Thoracic aorta endothelial cell (primary cell): ENCODE data around the gene EARS2. TPM values are rescaled to one million over a fixed set of nuclear protein-coding genes. Genes with fewer than 3 reads are reported as not detected.

Experiments
- total RNA-seq: library from RNA; depleted of rRNA; stranded (reverse); fragments of >200 nt; gene quantifications from 2 replicates; pipeline ENCODE4 v1.2.3, GENCODE V29; 2012

Gene EARS2
- 19.1 and 19.5 TPM in 2 replicates for total RNA-seq

GRCh38 chr16:23556881-23557778 lies at the start of gene EARS2, which contains the start of gene UBFD1:
TSS of gene EARS2 (minus strand) at chr16:23557350. CDS start at chr16:23557343, 7 bp downstream.
TSS of gene UBFD1 (plus strand) at chr16:23557727. CDS start at chr16:23557743, 16 bp downstream.

GRCh38 chr16:23595951-23596720 lies 39.0 kb upstream of the EARS2 start, which contains the start of gene NDUFAB1:
TSS of gene NDUFAB1 (minus strand) at chr16:23596316. CDS start at chr16:23596290, 26 bp downstream.

GRCh38 chr16:23510164-23510914 lies 46.8 kb downstream of the EARS2 start, which contains the start of gene GGA2:
TSS of gene GGA2 (minus strand) at chr16:23510494. CDS start at chr16:23510411, 83 bp downstream.

Other genes with a start within 250 kb of the EARS2 start
- 16.2 and 17.6 TPM in 2 replicates for gene COG7, start 104.2 kb downstream of the EARS2 start, total RNA-seq
- 45.5 and 56.6 TPM in 2 replicates for gene GGA2, start 46.9 kb downstream of the EARS2 start, total RNA-seq
- gene UBFD1, start 377 bp upstream of the EARS2 start, total RNA-seq = 56.4 and 99.2 TPM in 2 replicates
- 140 and 167 TPM in 2 replicates for gene NDUFAB1, start 39.0 kb upstream of the EARS2 start, total RNA-seq
- 18.5 and 25.0 TPM in 2 replicates for gene PALB2, start 84.0 kb upstream of the EARS2 start, total RNA-seq
- 68.1 and 71.5 TPM in 2 replicates for gene DCTN5, start 84.1 kb upstream of the EARS2 start, total RNA-seq
- gene PLK1, start 121.5 kb upstream of the EARS2 start, total RNA-seq = 44.0 and 82.6 TPM in 2 replicates
- gene ERN2, start 155.9 kb upstream of the EARS2 start, total RNA-seq = not detected in 2 replicates
- not detected in 2 replicates for gene CHP2, start 197.7 kb upstream of the EARS2 start, total RNA-seq